Upper lobe of left lung (tissue), 4 donors: ENCODE data around the gene FCHO1.

Source experiments
- POLR2A ChIP-seq, 4 donors: fragments of 450-650 bp; IDR thresholded peaks; one replicate each; pipeline ENCODE4 v1.5.1; 2016 to 2017; ENCODE audit warnings: antibody characterized with exemption in 4 of 4, mild to moderate bottlenecking in 2 of 4
- TF ChIP-seq, protein P1 (sequence below), 6 experiments: fragments of 450-650 bp in 4 of 6; fragments of 200-600 bp in 2 of 6; sonication (generic) in 2 of 6; IDR thresholded peaks; one replicate each; pipeline ENCODE4 v1.5.1; 2016 to 2019; ENCODE audit warnings: antibody characterized with exemption in 6 of 6

- TF ChIP-seq, protein P1, sequence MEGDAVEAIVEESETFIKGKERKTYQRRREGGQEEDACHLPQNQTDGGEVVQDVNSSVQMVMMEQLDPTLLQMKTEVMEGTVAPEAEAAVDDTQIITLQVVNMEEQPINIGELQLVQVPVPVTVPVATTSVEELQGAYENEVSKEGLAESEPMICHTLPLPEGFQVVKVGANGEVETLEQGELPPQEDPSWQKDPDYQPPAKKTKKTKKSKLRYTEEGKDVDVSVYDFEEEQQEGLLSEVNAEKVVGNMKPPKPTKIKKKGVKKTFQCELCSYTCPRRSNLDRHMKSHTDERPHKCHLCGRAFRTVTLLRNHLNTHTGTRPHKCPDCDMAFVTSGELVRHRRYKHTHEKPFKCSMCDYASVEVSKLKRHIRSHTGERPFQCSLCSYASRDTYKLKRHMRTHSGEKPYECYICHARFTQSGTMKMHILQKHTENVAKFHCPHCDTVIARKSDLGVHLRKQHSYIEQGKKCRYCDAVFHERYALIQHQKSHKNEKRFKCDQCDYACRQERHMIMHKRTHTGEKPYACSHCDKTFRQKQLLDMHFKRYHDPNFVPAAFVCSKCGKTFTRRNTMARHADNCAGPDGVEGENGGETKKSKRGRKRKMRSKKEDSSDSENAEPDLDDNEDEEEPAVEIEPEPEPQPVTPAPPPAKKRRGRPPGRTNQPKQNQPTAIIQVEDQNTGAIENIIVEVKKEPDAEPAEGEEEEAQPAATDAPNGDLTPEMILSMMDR (IDR thresholded peaks at IDR 0.05), result no peak
- no peak for TF ChIP-seq POLR2A (IDR thresholded peaks at IDR 0.05)
Observed at GRCh38 chr19:17830567-17831418, 79.5 kb downstream of the FCHO1 start.
